ENCODE measurements around the gene PITPNM1.

PITPNM1 gene

GRCh38 chr11:67500484-67500821 lies 4.7 kb downstream of the PITPNM1 start:
- Histone ChIP-seq H3K4me1 (ENCODE audit: insufficient read depth, poor library complexity, severe bottlenecking) (peaks cover 1% of the 10 kb centered on the region), H3K36me3 (ENCODE audit: low read depth) (peaks cover 18% of the 10 kb centered on the region), H3K27ac (ENCODE audit: poor library complexity, severe bottlenecking) (no peak overlapping the region), H3K9me3 (ENCODE audit: severe bottlenecking) (no peaks in the 10 kb centered on the region), H3K4me3 (ENCODE audit: severe bottlenecking) (no peak overlapping the region), H3K27me3 (ENCODE audit: insufficient read depth, poor library complexity, severe bottlenecking) (no peaks in the 10 kb centered on the region)
- DNase-seq (ENCODE audit: low spot score) (no peak), ATAC-seq (ENCODE audit: low read depth) (no peak)
- no peak for TF ChIP-seq CTCF (IDR thresholded peaks at IDR 0.05; ENCODE audit: poor library complexity, severe bottlenecking)

- Histone ChIP-seq H3K36me3 (ENCODE audit: low read depth) (peaks cover 22% of the 10 kb centered on the region), H3K9me3 (ENCODE audit: severe bottlenecking) (no peaks in the 10 kb centered on the region), H3K4me3 (ENCODE audit: severe bottlenecking) (no peak overlapping the region), H3K27me3 (ENCODE audit: insufficient read depth, poor library complexity, severe bottlenecking) (no peaks in the 10 kb centered on the region), H3K4me1 (ENCODE audit: insufficient read depth, poor library complexity, severe bottlenecking) (no peaks in the 10 kb centered on the region), H3K27ac (ENCODE audit: poor library complexity, severe bottlenecking) (no peak overlapping the region)
- ATAC-seq (ENCODE audit: low read depth), result no peak
- DNase-seq (ENCODE audit: low spot score), result no peak
- no peak for TF ChIP-seq CTCF (IDR thresholded peaks at IDR 0.05; ENCODE audit: poor library complexity, severe bottlenecking)
Observed at GRCh38 chr11:67499808-67500483, 5.2 kb downstream of the PITPNM1 start.

DNA sequence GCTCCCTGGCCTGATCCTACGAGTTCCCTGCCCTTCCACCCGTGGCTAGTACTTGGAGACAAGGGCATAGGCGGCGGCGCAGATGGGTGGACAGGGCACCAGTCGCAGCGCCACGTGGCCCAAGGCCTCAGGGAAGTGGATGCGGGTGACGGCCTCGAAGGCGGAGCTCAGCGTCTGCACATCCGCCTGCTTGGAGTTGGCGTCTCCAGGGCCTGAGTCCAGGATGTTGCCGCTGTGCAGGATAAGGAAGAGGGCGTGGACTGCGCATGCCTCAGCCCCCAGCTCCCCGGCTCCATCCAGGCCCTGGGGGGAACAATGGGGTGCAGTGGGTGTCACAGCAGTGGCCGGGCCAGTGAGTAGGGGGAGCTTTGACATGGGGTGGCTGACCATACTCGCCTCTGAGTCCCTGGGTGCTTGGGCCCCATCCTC lies 6.6 kb downstream of the PITPNM1 start:
- DNase-seq (ENCODE audit: low spot score), result peak; percentile 72
- H3K9me3 ChIP-seq (ENCODE audit: severe bottlenecking), result no peaks in the 10 kb centered on the region
- peaks cover 25% of the 10 kb centered on the region for H3K36me3 ChIP-seq (ENCODE audit: low read depth)
- ATAC-seq (ENCODE audit: low read depth), result no peak
- TF ChIP-seq CTCF (IDR thresholded peaks at IDR 0.05; ENCODE audit: poor library complexity, severe bottlenecking), result no peak
- H3K4me3 ChIP-seq (ENCODE audit: severe bottlenecking), result no peak overlapping the region
- no peaks in the 10 kb centered on the region for H3K27me3 ChIP-seq (ENCODE audit: insufficient read depth, poor library complexity, severe bottlenecking)
- no peaks in the 10 kb centered on the region for H3K4me1 ChIP-seq (ENCODE audit: insufficient read depth, poor library complexity, severe bottlenecking)
- no peak overlapping the region for H3K27ac ChIP-seq (ENCODE audit: poor library complexity, severe bottlenecking)

GRCh38 chr11:67497656-67498291 lies 7.4 kb downstream of the PITPNM1 start:
- no peaks in the 10 kb centered on the region for H3K4me1 ChIP-seq (ENCODE audit: insufficient read depth, poor library complexity, severe bottlenecking)
- H3K9me3 ChIP-seq (ENCODE audit: severe bottlenecking), result no peaks in the 10 kb centered on the region
- H3K4me3 ChIP-seq (ENCODE audit: severe bottlenecking), result no peak overlapping the region
- DNase-seq (ENCODE audit: low spot score) (no peak), ATAC-seq (ENCODE audit: low read depth) (no peak)
- peaks cover 29% of the 10 kb centered on the region for H3K36me3 ChIP-seq (ENCODE audit: low read depth)
- no peak overlapping the region for H3K27ac ChIP-seq (ENCODE audit: poor library complexity, severe bottlenecking)
- no peak for TF ChIP-seq CTCF (IDR thresholded peaks at IDR 0.05; ENCODE audit: poor library complexity, severe bottlenecking)
- no peaks in the 10 kb centered on the region for H3K27me3 ChIP-seq (ENCODE audit: insufficient read depth, poor library complexity, severe bottlenecking)

DNA sequence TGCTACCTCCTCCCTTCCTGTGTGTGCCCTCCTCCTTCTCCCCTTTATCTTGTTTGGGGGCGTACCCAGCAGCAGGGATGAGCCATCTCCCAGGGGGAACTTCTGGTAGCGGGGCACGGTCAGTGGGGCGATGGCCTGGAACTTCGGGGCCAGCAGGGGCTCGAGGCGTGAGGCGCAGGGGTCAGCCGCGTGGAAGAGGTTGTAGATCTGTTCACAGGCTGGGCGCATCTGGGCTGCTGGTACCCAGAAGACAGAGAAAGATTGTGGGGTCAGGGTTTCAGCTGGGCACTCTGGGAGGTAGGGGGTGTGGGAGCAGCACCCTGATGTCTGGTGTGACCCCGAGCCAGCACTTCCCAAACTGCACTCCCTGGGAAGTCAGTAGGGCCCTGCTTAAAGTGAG lies 9.1 kb downstream of the PITPNM1 start:
- Histone ChIP-seq H3K27me3 (ENCODE audit: insufficient read depth, poor library complexity, severe bottlenecking) (no peaks in the 10 kb centered on the region), H3K9me3 (ENCODE audit: severe bottlenecking) (no peaks in the 10 kb centered on the region), H3K4me3 (ENCODE audit: severe bottlenecking) (no peak overlapping the region), H3K4me1 (ENCODE audit: insufficient read depth, poor library complexity, severe bottlenecking) (no peaks in the 10 kb centered on the region), H3K27ac (ENCODE audit: poor library complexity, severe bottlenecking) (no peak overlapping the region), H3K36me3 (ENCODE audit: low read depth) (peaks cover 35% of the 10 kb centered on the region)
- DNase-seq (ENCODE audit: low spot score), result peak; percentile 64
- no peak for ATAC-seq (ENCODE audit: low read depth)
- no peak for TF ChIP-seq CTCF (IDR thresholded peaks at IDR 0.05; ENCODE audit: poor library complexity, severe bottlenecking)

Measured in RWPE2 (cell line).